HG02970 (cell line): ENCODE measurements around the gene UBQLNL.

Experiments used
- ATAC-seq: cut with Tn5 transposase; IDR thresholded peaks from one replicate; pipeline ENCODE4 v1.9.1; 2021; ENCODE audit warnings: mild to moderate bottlenecking, moderate library complexity, moderate number of reproducible peaks; ENCODE audit not compliant: unreplicated experiment, low FRiP score

UBQLNL gene

GRCh38 chr11:5516599-5516998, at the start of gene UBQLNL:
Gene UBQLNL (minus strand): TSS chr11:5516699. CDS start chr11:5516441, 258 bp downstream.
- ATAC-seq, result no peak

GRCh38 chr11:5564259-5565019, 47.9 kb upstream of the UBQLNL start:
- no peak for ATAC-seq

GRCh38 chr11:5557751-5558150, 41.3 kb upstream of the UBQLNL start:
- ATAC-seq, result no peak

- ATAC-seq, result no peak
Observed at GRCh38 chr11:5556596-5557188, 40.2 kb upstream of the UBQLNL start.

GRCh38 chr11:5553343-5553742, 36.8 kb upstream of the UBQLNL start:
- no peak for ATAC-seq

GRCh38 chr11:5550440-5551095, 34.1 kb upstream of the UBQLNL start:
- ATAC-seq, result no peak

GRCh38 chr11:5548440-5548839, 31.9 kb upstream of the UBQLNL start, which contains the start of gene OR52H1:
Gene OR52H1 (minus strand): TSS chr11:5548540. CDS start chr11:5545505, 3,035 bp downstream.
- no peak for ATAC-seq

GRCh38 chr11:5547982-5548381, 31.5 kb upstream of the UBQLNL start:
- ATAC-seq, result peak; percentile 62

- no peak for ATAC-seq
Observed at GRCh38 chr11:5546457-5546856, 30.0 kb upstream of the UBQLNL start.

GRCh38 chr11:5541427-5541826, 24.9 kb upstream of the UBQLNL start:
- no peak for ATAC-seq

GRCh38 chr11:5536482-5536881, 20.0 kb upstream of the UBQLNL start:
- ATAC-seq, result no peak

- ATAC-seq, result no peak
Observed at GRCh38 chr11:5534046-5534445, 17.5 kb upstream of the UBQLNL start.

GRCh38 chr11:5531053-5531831, 14.7 kb upstream of the UBQLNL start:
- no peak for ATAC-seq

- no peak for ATAC-seq
Observed at GRCh38 chr11:5528495-5528894, 12.0 kb upstream of the UBQLNL start.

GRCh38 chr11:5527716-5528115, 11.2 kb upstream of the UBQLNL start:
- ATAC-seq, result no peak

- no peak for ATAC-seq
Observed at GRCh38 chr11:5524756-5525155, 8.3 kb upstream of the UBQLNL start.

GRCh38 chr11:5522308-5522707, 5.8 kb upstream of the UBQLNL start:
- no peak for ATAC-seq

GRCh38 chr11:5521540-5521939, 5.0 kb upstream of the UBQLNL start:
- no peak for ATAC-seq

GRCh38 chr11:5514841-5515240, 1.7 kb downstream of the UBQLNL start:
- ATAC-seq, result no peak

GRCh38 chr11:5509803-5510202, 6.7 kb downstream of the UBQLNL start, which contains the start of gene UBQLN3:
Gene UBQLN3 (minus strand): TSS chr11:5509957. CDS start chr11:5509558, 399 bp downstream.
- no peak for ATAC-seq

- no peak for ATAC-seq
Observed at GRCh38 chr11:5508605-5509004, 7.9 kb downstream of the UBQLNL start.
